HG02852 (cell line): ENCODE measurements around the gene DCLRE1C.
A peak's percentile ranks its signal among the peaks of the same experiment; 100 is the strongest.
"Not testable (repeated sequence)": the region's sequence is repeated elsewhere in the genome, so short reads cannot be mapped to it uniquely, and the experiment has no call there.

Source experiments
- ATAC-seq: cut with Tn5 transposase; IDR thresholded peaks from one replicate; pipeline ENCODE4 v1.9.1; 2021; ENCODE audit warnings: mild to moderate bottlenecking, moderate library complexity; ENCODE audit not compliant: unreplicated experiment

The DCLRE1C gene

GRCh38 chr10:14891151-14891550, 62.7 kb downstream of the DCLRE1C start:
- ATAC-seq: no peak

- no peak for ATAC-seq
Measured at GRCh38 chr10:14889318-14889717, 64.6 kb downstream of the DCLRE1C start.

- no peak for ATAC-seq
Measured at GRCh38 chr10:14884082-14884481, 69.8 kb downstream of the DCLRE1C start.

- no peak for ATAC-seq
Measured at GRCh38 chr10:14880229-14880628, 73.7 kb downstream of the DCLRE1C start.

GRCh38 chr10:14879928-14880193, 74.0 kb downstream of the DCLRE1C start:
- ATAC-seq: no peak

GRCh38 chr10:14879124-14879927, 74.6 kb downstream of the DCLRE1C start:
- peak; percentile 23 for ATAC-seq

GRCh38 chr10:14878266-14879123, 75.4 kb downstream of the DCLRE1C start, which contains the start of gene SUV39H2:
Gene SUV39H2 (plus strand): TSS chr10:14878866. CDS start chr10:14878889, 23 bp downstream.
- peak; percentile 91 for ATAC-seq

GRCh38 chr10:14876764-14877163, 77.1 kb downstream of the DCLRE1C start:
- no peak for ATAC-seq

GRCh38 chr10:14875941-14876340, 78.0 kb downstream of the DCLRE1C start:
- ATAC-seq: no peak

GRCh38 chr10:14873090-14873760, 80.7 kb downstream of the DCLRE1C start:
- ATAC-seq: no peak

- ATAC-seq: not testable (repeated sequence)
Measured at GRCh38 chr10:14864871-14865270, 89.0 kb downstream of the DCLRE1C start.

- ATAC-seq: not testable (repeated sequence)
Measured at GRCh38 chr10:14864466-14864865, 89.4 kb downstream of the DCLRE1C start.

- no peak for ATAC-seq
Measured at GRCh38 chr10:14860791-14861190, 93.1 kb downstream of the DCLRE1C start.

GRCh38 chr10:14859775-14860174, 94.1 kb downstream of the DCLRE1C start:
- no peak for ATAC-seq

GRCh38 chr10:14859043-14859442, 94.9 kb downstream of the DCLRE1C start:
- ATAC-seq: no peak

GRCh38 chr10:14858338-14858960, 95.4 kb downstream of the DCLRE1C start:
- no peak for ATAC-seq

- no peak for ATAC-seq
Measured at GRCh38 chr10:14855453-14855852, 98.4 kb downstream of the DCLRE1C start.

GRCh38 chr10:14852236-14852635, 101.7 kb downstream of the DCLRE1C start:
- ATAC-seq: no peak
